ENCODE results near the gene PLTP.
"Not testable (repeated sequence)": the region's sequence is repeated elsewhere in the genome, so short reads cannot be mapped to it uniquely, and the experiment has no call there.

The PLTP gene

DNA sequence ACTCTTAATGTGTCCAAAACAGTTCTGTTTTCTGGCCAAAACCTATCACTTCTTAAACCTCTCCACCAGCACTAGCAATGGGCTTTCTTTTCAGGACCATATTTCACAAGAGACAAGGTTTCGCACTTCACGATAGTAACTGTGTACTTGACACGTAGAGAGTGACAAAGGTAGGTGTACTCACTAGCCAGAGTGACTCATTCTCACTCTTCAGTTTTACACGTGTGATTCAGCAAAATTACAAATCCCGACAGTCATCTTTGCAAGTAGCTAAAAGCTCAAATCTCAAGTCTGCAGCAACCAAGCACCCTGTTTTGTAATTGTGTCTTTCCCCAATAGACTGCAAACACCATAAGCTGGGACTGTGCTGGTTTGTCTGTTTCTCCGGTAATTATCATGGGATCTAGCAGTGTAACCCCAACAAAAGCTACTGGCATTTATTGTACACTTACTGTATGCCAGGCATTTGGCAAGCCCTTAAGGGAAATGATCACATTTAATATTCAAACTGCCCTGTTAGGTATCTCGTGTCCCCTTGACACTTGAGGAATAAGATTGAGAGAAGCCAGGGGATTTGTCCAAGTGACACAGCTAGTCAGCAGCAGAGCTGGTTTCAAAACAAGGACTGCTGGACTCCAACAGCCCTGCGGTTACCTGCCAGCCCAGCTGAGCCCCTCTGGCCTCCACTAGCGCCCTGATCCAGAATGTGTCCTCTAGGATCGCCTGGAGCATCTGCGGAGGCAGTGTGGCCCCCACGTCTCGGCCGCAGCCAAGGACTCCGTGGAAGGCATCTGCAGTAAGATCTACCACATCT lies 32.4 kb upstream of the PLTP start:
- no peak for DNase-seq

DNA sequence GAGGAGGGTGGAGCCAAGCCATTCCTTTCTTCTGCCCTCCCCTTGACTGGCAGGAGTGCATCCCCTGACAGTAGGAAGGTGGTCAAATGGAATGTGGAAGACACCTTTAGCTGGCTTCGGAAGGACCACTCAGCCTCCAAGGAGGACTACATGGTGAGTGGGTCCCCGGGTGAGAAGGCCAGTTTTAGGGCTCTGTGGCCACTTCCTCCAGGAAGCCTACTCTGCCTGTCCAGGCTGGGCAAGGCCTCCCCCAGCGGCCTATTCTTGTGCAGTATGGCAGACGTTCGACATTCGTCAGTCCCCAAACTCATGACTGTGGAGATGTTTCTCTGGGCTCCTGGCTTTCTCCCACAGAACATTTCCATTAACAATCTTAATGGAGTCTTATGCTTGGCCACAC lies 31.7 kb upstream of the PLTP start:
- DNase-seq = no peak

DNA sequence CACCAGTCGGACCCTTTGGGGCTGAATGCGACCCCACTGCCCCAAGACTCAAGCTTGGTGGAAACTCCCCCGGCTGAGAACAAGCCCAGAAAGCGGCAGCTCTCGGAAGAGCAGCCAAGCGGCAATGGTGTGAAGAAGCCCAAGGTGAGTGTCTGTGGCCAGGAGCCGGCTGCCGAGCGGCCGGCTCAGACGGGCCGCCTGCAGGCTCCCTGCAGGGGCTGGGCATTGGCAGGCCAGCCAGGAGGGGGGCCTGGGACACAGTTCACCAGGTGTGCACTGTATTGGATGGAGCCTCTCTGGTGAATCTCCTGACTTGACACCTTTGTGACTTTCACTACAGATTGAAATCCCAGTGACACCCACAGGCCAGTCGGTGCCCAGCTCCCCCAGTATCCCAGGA lies 28.5 kb upstream of the PLTP start:
- no peak for DNase-seq

DNA sequence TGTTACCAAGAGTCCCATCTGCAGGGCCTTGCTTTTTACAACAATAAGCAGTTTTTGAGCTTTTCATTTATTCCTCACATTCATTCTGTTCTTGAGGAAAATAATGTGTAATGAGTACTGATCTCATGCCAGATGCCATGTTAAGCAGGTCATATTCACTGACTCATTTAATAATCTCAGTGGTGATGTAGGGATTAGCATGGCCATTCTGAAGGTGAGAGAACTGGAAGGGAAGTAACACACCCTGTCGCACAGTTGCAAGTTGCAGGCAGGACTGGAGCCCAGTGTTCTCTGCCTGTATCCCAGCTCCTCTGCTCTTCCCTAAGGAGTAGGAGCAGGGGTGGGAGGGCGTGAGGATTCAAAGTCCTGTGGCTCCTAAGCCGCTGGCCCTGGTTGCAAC lies 28.1 kb upstream of the PLTP start:
- no peak for DNase-seq

DNA sequence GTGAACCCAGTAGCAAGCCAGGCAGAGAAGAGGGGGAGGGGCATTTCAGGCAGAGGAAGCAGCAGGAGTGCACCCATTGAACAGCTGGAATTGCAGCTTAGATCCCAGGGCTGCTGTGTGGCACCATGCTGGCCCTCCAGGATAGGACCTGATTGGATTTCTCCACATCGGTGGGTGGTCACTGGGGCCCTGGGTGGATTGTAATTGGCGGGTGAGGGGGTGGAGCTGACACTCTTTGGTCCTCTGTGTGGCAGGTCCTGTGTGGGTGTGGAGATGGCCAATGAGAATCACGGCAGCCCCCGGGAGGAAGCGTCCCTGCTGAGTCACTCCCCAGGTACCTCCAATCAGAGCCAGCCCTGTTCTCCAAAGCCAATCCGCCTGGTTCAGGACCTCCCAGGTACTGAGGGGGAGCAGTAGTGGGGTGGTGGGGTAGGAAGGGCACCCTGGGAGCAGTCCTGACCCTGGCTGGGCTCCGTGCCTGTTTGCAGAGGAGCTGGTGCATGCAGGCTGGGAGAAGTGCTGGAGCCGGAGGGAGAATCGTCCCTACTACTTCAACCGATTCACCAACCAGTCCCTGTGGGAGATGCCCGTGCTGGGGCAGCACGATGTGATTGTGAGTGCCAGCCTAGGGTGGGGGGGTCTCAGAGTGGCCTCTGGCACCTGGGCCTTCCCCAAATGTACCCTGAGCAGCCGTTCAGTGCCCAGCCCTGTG lies 26.9 kb upstream of the PLTP start:
- no peak for DNase-seq

DNA sequence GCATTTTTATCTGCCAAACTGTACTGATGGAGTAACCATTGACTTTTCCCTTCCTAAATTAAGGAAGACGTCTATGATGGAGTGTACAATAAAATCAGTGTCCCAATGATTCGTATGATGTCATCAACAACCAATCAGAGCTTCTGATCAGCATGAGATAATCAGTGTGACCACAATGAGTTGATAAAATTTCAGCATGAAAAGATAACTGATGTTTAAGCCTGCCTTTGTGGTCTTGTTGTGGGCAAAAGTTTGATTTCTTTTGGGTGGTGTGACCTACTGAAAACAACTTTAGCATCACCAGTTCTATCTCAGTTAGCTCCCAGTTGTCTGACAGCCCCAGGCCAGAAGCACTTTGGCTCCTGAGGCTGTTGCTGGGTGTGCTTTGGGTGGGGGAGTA lies 25.8 kb upstream of the PLTP start:
- no peak for DNase-seq

DNA sequence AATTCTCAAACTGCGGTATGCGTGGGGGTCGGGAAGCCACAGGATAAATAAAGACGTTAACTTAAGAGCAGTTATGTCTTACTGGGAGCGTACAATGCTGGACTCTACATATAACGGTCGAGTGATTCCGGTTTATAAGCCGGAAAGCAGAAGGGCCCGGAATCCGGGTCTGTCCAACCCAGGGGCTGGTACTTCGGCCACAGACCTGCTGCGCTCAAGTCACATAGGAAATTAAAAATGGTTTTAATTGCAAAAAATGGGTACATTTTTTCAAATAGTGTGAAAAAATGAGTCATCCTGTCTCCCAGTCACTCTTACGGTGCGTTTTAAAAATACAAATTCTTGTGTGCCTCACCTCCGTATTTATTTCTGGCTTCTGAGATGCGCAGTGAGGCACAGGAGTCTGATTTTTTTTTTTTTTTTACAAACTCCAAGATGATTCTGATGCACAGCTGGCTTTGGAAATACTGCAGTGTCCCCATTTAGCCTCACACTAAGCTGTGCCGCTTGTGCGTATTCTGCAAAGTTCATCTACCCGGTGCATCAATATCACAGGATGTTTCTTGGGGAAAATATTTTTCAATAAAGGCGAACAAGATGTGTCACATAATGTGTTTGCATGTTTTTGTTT lies 23.6 kb upstream of the PLTP start:
- DNase-seq = peak; percentile 15

DNA sequence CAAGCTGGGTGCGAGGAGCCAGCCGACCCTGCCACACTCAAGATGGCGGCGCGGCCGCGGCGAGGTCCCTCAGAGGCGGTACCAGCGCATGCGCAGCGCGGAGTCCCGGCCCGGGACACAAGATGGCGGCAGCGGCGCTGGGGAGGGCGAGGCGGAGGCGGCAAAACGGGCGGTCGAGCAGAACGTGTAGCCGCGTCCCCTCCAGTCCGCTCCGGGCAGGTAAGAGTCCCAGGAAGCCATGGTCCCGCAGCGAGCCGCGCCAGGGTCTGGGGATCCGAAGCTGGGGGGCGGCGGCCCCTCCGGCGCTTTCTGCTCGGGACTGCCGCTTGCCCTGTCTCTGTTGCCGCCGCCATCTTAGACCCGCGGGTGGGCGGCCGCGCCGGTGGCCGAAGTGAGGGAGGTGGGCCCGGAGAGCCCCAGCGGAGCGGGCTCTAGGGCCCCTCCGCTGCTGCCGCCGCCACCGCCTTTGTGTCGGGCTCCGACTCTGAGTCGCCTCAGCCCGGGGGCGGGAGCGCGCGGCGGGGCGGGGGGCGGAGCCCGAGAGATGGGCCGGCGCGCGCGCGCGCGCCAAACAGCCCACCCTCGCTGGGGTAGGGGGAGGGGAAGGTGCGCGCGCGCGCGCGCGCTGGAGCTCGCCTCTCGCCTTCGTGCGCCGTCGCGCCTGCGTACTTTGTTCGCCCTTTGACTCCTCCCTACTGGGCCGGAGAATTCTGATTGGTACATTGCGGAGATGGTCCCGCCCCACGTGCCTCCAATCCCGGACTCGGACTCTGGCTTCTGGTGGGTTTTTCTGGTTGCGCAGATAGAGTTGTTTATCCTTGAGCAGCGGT lies 22.8 kb upstream of the PLTP start, which contains the start of gene PCIF1:
Gene PCIF1 (plus strand): TSS at position 98 of the 830 bp plus-strand sequence. CDS start 4,317 bp downstream, outside the sequence.
- peak; percentile 95 for DNase-seq

DNA sequence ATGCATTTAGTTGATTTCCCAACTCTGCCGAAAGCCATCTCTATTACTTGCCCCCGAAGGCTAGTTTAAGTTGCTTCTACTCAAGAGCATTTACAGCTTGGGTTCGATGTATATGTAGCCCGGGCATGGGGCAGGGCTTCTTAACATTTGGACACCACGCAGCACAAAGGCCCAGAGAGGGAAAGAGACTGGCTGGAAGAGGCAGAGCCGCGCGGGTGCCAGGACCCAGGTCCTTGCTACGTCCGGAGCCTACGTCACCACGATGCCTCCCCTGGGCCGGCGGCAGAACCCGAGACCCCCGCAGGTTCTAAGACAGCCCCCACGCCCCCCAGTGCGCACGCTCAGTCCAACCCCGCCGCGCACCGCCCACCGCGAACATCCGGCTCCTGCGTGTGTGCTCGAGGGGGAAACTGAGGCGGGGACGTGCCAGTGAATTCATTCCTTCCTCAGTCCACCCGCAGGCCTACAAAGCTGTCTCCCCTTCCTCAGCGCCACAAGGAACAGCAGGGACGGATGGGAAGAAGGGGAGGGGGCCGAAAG lies 22.2 kb upstream of the PLTP start:
- peak; percentile 43 for DNase-seq

DNA sequence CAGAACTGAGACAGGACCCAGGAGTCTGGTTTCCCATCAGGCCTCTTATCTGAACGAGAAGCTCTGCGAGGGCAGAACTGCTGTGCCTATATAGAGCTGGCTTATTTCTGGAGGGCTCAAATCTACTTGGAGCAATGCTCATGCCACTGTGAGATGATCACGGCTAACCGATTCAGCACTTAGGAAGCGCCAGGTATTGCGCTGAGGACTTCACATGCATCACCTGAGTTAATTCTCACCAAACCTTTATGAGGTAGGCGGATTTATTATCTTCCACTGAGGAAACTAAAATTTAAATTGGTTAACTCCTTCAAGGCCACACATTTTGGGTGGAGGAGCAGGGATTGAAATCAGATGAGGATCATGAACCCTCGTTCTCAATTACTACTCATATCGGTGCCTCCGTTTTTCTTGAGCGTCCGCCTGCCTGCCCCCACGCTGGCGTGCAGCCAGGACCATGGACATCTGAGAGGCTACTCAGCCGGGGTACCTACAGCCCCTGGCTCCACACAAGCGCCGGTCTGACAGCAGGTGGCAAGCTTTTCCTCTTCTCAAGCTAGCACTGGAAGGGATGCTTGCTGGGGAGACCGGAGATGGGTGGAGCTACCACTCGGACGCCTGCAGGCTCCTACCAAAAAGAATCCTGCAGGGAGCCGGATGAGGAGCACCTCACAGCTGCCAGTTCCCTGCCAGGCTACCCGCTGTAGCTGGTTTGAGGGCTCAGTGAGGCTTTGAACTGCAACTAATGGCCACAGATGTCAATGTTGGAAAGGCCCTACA lies 21.5 kb upstream of the PLTP start:
- DNase-seq = peak; percentile 72

DNA sequence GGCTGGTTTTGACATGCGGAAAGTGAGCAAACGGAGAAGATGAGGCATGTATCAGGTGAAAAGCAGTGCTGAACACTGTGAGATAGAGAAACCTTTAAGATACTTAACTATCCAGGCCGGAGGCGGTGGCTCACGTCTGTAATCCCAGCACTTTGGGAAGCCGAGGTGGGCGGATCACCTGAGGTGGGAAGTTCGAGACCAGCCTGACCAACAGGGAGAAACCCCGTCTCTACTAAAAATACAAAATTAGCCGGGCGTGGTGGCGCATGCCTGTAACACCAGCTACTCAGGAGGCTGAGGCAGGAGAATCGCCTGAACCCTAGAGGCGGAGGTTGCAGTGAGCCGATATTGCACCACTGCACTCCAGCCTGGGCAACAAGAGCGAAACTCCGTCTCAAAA lies 19.7 kb upstream of the PLTP start:
- DNase-seq = not testable (repeated sequence)

DNA sequence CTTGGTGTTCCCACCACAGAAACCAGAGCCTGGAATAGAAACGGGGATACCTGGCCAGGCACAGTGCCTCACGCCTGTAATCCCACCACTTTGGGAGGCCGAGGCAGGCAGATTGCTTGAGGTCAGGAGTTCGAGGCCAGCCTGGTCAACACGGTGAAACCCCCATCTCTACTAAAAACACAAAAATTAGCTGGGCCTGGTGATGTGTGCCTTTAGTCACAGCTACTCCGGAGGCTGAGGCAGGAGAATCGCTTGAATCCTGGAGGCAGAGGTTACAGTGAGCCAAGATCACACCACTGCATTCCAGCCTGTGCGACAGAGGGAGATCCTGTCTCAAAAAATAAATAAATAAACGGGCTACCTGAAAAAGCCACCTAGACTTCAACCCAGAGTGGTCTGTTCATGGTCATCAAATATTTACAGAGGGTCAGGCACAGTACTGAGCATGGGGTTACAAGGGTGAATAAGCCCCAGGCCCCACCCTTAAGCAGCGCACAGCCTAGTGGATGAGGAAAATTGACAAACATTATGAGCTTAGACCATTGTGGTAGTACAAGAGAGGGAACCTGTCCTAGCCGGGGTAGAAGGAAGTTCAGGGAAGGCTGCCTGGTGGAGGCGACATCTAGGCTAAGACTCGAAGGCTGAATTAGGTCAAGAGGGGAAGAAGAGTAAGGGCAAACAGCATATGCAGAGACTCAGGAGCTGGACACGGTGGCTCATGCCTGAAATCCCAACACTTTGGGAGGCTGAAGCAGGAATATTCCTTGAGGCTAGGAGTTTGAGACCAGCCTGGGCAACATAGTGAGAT lies 15.3 kb upstream of the PLTP start:
- no peak for DNase-seq

DNA sequence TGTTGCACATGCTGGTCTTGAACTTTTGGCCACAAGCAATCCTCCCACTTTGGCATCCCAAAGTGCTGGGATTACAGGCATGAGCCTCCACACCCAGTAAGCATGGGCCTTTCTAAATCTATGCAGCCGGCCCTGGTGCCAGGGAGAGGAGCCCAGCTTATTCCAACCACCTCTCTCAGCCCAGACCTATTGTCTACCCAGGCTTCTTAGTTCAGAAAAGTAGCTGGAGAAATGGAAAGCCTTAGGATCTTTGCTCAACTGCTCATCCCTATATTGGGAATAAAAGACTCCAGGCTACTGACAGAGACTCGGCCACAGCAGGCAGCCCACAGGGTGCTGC lies 14.7 kb upstream of the PLTP start:
- no peak for DNase-seq

DNA sequence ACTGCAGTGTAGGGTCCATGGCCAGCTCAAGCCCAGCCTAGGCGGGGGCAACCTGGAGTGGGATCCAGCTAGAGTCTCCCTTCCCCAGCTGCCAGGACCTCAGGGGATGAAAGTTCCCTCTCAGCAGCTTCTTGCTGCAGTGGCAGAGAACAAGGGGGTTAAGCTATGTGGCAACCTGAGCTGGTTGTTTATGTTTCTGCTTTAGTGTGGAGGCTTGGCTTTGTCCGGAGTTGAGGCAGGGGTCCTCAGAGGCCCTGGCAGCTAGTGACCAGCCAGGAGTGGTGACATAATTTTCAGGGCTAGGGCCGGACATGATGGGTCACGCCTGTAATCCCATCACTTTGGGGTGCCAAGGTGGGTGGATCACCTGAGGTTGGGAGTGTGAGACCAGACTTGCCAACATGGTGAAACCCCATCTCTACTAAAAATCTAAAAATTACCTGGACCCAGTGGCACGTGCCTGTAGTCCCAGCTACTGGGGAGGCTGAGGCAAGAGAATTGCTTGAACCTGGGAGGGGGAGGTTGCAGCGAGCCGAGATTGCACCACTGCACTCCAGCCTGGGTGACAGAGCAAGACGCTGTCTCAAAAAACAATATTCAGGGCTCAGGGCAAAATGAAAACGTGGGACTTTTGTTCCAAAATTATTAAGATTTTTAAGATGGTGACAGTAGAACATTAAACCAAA lies 14.0 kb upstream of the PLTP start:
- DNase-seq = no peak

DNA sequence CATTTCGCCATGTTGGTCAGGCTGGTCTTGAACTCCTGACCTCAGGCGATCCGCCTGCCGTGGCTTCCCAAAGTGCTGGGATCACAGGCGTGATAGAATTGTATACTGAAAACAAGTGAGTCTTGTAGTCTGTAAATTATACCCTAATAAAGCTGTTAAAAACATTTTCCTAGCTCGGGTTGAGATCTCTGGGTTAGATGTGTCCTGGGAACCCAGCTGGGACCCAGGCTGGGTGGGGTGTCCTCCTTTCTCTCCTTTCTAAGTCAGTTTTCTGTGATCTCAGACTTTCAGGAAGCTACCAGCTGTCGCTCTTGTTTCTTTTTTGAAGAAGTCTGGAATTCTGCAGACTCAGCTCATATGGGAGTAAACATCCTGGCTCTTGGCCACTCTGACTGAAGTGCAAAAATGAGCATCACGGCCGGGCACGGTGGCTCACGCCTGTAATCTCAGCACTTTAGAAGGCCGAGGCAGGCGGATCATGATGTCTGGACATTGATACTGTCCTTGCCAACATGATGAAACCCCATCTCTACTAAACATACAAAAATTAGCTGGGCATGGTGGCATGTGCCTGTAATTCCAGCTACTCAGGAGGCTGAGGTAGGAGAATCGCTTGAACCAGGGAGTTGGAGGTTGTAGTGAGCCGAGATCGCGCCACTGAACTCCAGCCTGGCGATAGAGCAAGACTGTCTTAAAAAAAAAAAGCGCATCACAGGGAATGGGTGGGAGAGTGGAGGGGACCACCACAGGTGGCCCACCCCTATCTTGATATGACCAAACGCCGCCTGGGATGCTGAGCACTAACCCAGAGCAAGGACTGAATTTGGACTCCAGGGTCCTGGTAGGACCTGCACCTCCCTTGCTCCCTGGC lies 12.7 kb upstream of the PLTP start:
- DNase-seq = peak; percentile 43

DNA sequence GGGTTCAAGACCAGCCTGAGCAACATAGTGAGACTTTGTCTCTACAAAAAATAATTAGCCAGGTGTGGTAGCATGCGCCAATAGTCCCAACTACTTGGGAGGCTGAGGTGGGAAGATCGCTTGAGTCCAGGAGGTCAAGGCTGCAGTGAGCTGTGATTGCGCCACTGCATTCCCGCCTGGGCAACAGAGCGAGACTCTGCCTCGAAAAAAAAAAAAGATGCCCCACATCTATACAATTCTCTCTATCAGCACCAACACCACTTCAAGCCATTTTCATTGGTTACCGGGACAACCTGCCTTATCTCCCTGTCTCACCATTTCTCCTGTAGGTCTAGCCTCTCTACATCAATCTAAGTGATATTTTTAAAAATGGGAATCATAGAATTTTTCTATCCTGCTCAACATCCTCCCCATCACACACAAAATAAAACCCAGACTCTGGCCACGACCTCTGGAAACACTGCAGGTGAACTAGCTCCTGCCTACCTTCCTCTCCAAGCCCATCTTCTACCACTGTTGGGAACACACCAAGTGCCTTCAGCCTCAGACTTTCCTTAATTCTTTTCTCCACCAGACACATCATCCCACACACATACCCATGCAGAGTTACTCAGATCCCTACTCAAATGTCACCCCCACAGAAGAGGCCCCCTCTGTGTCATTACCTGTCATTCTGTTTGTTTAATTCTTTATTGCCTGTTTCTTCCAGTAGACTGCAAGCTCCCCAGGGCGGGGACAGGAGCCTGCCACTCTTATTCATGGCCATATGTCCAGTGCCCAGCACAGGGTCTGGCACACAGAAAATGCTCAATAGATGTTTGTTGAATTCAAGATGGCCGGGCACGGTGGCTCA lies 9.6 kb upstream of the PLTP start:
- no peak for DNase-seq

DNA sequence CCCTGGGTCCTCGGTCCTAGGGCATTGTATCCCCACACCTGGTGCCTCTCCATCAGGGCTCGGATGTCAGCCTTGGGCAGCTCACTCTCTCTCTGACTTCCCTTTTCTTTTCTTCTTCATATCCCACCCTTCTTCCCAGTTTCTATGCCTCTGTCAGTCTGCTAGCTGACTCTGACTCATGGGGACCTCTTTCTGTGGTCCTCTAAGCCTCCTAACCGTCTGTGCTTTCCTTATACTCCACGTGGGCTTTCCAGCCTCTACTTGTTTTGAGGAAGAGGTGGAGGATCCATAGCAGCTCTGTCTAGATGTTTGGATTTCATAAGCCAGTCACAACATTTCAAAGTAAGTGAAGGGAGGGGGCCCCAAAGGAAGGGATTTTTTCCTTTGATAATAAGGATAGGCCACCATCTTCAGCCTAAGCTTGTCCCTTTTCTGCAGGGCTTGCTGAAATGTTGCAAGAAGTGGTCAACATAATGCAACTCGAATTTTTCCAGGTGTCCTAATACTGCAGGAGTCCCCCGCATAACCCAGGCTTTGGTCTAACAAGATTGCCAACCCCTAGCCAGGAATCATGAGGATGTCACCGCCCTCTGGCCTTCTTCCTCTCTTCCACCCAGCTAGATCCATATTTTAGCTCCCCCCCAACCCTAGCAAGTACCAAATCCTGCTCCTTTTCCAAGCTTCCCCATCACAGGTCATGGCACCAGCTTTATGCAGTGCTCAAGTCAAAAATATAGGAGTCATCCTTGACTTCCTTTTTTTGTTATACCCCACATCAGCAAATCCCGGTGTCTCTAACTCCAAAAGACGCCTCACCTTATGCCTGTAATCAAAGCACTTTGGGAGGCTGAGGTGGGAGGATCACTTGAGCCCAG lies 8.7 kb upstream of the PLTP start:
- no peak for DNase-seq
